OCI-LY3 (cell line): Measurements from ENCODE around the gene CMIP.

ENCODE experiments used
- CTCF ChIP-seq: fragments of 200-600, 300-600 bp; sonication (generic); IDR thresholded peaks from 2 replicates; pipeline ENCODE4 v1.5.1; 2014; ENCODE audit warnings: antibody characterized with exemption, low read length, low read depth
- EZH2phosphoT487 ChIP-seq: fragments of 200-600 bp; shearing (Covaris generic); IDR thresholded peaks from 2 replicates; pipeline ENCODE4 v1.6.1; 2018; ENCODE audit warnings: antibody characterized with exemption, mixed run types, low read depth

- TF ChIP-seq CTCF (no peak), EZH2phosphoT487 (no peak)
These were observed 212.6 kb downstream of the CMIP start for GRCh38 chr16:81657224-81657623.
